Ovary (tissue), 9 donors: ENCODE results near the gene PLEKHA3. TPM values are rescaled to one million over a fixed set of nuclear protein-coding genes. Genes with fewer than 3 reads are reported as not detected.

Experiments
- DNase-seq, 5 donors: peaks; one replicate each; pipeline ENCODE4 v3.0.0-alpha.2; 2019 to 2020
- H3K27ac ChIP-seq, 2 donors: fragments of 200-600 bp; one replicate each; pipeline versions ENCODE4 v1.5.1 to v1.8.0; 2019 to 2022
- H3K27me3 ChIP-seq: fragments of 200-600 bp; one replicate; pipeline ENCODE4 v1.8.0; 2022
- H3K36me3 ChIP-seq: fragments of 200-600 bp; sonication (generic); one replicate; pipeline ENCODE4 v1.5.1; 2019
- H3K4me1 ChIP-seq: one replicate; pipeline ENCODE4 v1.8.1; 2013; ENCODE audit warnings: mild to moderate bottlenecking, moderate library complexity; ENCODE audit not compliant: insufficient read depth
- H3K4me3 ChIP-seq: fragments of 200-600 bp; sonication (generic); one replicate; pipeline ENCODE4 v1.5.1; 2017
- H3K9me3 ChIP-seq, 2 donors: fragments of 200-600 bp in 1 of 2; sonication (generic) in 1 of 2; one replicate each; pipeline versions ENCODE4 v1.5.1 to v1.8.1; 2013 to 2019; ENCODE audit warnings: mild to moderate bottlenecking in 1 of 2, moderate library complexity in 1 of 2
- CTCF ChIP-seq, 3 donors: fragments of 450-650 bp in 2 of 3; fragments of 200-600 bp in 1 of 3; IDR thresholded peaks; one replicate each; pipeline versions ENCODE4 v1.5.1 to v1.8.0; 2016 to 2022; ENCODE audit warnings: antibody characterized with exemption in 3 of 3, mild to moderate bottlenecking in 1 of 3
- EP300 ChIP-seq: sonication (generic); formaldehyde crosslinking; IDR thresholded peaks from one replicate; pipeline ENCODE4 v1.6.1; 2017; ENCODE audit warnings: antibody characterized with exemption
- POLR2A ChIP-seq: fragments of 450-650 bp; IDR thresholded peaks from one replicate; pipeline ENCODE4 v1.6.1; 2017; ENCODE audit warnings: antibody characterized with exemption, mild to moderate bottlenecking, moderate library complexity
- WGBS, 3 donors: extraction: QIAGEN DNeasy Blood & Tissue Kit in 1 of 3; methylation state at CpG; one replicate each; pipeline versions ENCODE4 v1.1.5 to v1.1.7; 2013 to 2017; 5-methylcytosine and 5-hydroxymethylcytosine counted together
- intact Hi-C, 4 donors: fragments of 100-400 bp; cut with DNase I; formaldehyde crosslinking; loops; one replicate each; pipeline versions ENCODE4 v1.11.0 to v1.15.1; 2022 to 2023
- polyA plus RNA-seq, 2 donors: library from polyadenylated mRNA; stranded (reverse); fragments of 200-250 nt in 1 of 2; fragments of 350-450 nt in 1 of 2; fragmentation: Illumina TruSeq in 1 of 2; extraction: RNeasy Lipid Tissue Mini Kit (QIAGEN cat#74804) in 1 of 2; gene quantifications; one replicate each; pipeline ENCODE4 v1.2.3, GENCODE V29; 2013 to 2014
- total RNA-seq, 7 donors: library from RNA; depleted of rRNA in 2 of 7; stranded (reverse); fragments of >200 nt in 2 of 7; fragmentation: NEBNext Ultra II Directional in 3 of 7; extraction: Animal tissue kit (Norgen Biotek cat#: 25700) in 3 of 7; gene quantifications; one replicate each; pipeline versions ENCODE4 v1.1.0 to v1.2.4, GENCODE V29; 2016 to 2023
- donor health status: DM: no; HTN: no; CAD: no; lungs with moderate emphysema.
- donor health status: DM: no; HTN: no; CAD: no.
- donor health status: Bipolar disorder and iron deficiency.
- donor health status: DM: yes; HTN: yes; CAD: no.
- donor health status: DM: no; HTN: no; CAD: no.
- donor health status: DM: yes; HTN: yes; CAD: no.

The PLEKHA3 gene
- total and polyA plus RNA-seq, 9 donors: 4.4 to 40.6 (median 30.7) TPM

GRCh38 chr2:178530625-178531142, 50.4 kb downstream of the PLEKHA3 start:
- 88 to 93% (median 91%) methylated on average over 8 of the region's 8 CpGs for WGBS, 3 donors
- Histone ChIP-seq H3K27me3 (no peaks in the 10 kb centered on the region), H3K4me3 (no peak overlapping the region), H3K9me3 (no peaks in the 10 kb centered on the region), H3K4me1 (no peaks in the 10 kb centered on the region), H3K36me3 (no peaks in the 10 kb centered on the region), H3K27ac (no peak overlapping the region)
- DNase-seq: no peak
- intact Hi-C loops: no loop called here
- TF ChIP-seq POLR2A: no peak
- TF ChIP-seq CTCF (IDR thresholded peaks at IDR 0.05): no peak
- no peak for TF ChIP-seq EP300

DNA sequence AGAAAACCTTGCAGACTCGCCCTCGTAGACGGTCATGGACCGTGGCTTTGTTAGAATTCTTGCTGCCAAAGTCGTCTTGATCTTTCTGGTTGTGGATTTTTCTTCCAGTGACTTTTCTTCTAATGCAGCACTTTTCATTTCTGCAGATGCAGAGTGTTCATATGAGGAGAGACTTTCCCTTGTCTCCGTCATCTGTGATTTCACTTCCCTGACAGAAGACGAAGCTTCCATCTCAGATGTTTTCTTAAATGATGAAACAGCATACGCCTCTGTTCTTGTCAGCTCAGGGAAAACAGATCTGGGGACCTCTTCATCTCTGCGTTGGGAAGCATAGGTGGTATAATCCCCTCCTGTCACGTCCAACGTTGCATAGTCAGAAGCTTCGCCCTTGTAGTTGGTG, 50.9 kb downstream of the PLEKHA3 start:
- Histone ChIP-seq H3K4me1 (no peaks in the 10 kb centered on the region), H3K9me3 (no peaks in the 10 kb centered on the region), H3K27ac (no peak overlapping the region), H3K27me3 (no peaks in the 10 kb centered on the region), H3K4me3 (no peak overlapping the region), H3K36me3 (no peaks in the 10 kb centered on the region)
- DNase-seq: no peak
- WGBS, 3 donors: 96 to 97% (median 96%) methylated on average over 12 of the region's 12 CpGs
- TF ChIP-seq CTCF (IDR thresholded peaks at IDR 0.05) (no peak), POLR2A (no peak), EP300 (no peak)
- intact Hi-C loops: no loop called here

GRCh38 chr2:178536037-178536436, 55.8 kb downstream of the PLEKHA3 start:
- H3K9me3 ChIP-seq: no peaks in the 10 kb centered on the region
- intact Hi-C loops: no loop called here
- DNase-seq: no peak
- no peak for TF ChIP-seq CTCF (IDR thresholded peaks at IDR 0.05)
- TF ChIP-seq POLR2A: no peak
- TF ChIP-seq EP300: no peak
- H3K36me3 ChIP-seq: no peaks in the 10 kb centered on the region
- H3K4me3 ChIP-seq: no peak overlapping the region
- WGBS, 3 donors: 95 to 96% (median 96%) methylated on average over 4 of the region's 4 CpGs
- H3K4me1 ChIP-seq: no peaks in the 10 kb centered on the region
- H3K27ac ChIP-seq: no peak overlapping the region
- no peaks in the 10 kb centered on the region for H3K27me3 ChIP-seq

DNA sequence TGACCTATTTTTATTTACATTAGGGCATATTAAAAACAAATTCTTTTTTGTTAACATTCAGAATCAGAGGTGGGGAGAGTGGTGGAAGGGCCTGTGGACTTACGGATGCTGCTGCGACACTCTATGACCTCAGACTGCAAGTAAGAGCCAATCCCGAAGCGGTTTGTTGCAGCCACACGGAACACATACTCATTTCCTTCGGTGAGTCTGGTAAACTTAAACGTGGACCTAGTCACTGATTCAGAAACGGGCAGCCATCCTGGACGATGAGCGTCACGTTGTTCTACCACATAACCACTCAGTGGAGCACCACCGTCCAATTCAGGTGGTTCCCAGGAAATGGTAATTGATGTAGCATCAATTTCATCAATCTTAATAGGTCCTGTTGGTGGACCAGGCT, 61.9 kb downstream of the PLEKHA3 start:
- Histone ChIP-seq H3K27me3 (no peaks in the 10 kb centered on the region), H3K4me1 (no peaks in the 10 kb centered on the region), H3K36me3 (no peaks in the 10 kb centered on the region), H3K27ac (no peak overlapping the region), H3K9me3 (no peaks in the 10 kb centered on the region), H3K4me3 (no peak overlapping the region)
- 95 to 96% (median 95%) methylated on average over 12 of the region's 12 CpGs for WGBS, 3 donors
- DNase-seq: no peak
- TF ChIP-seq CTCF (IDR thresholded peaks at IDR 0.05): no peak
- TF ChIP-seq POLR2A: no peak
- no peak for TF ChIP-seq EP300
- intact Hi-C loops: no loop called here
